HG03060 (cell line): Measurements from ENCODE around the gene COQ10A.
A peak's percentile ranks its signal among the peaks of the same experiment; 100 is the strongest.

Source experiments
- ATAC-seq: cut with Tn5 transposase; IDR thresholded peaks from one replicate; pipeline ENCODE4 v1.9.1; 2021; ENCODE audit warnings: low read depth, moderate number of reproducible peaks; ENCODE audit not compliant: unreplicated experiment

The COQ10A gene

GRCh38 chr12:56266693-56267442 is at the start of gene COQ10A:
TSS of gene COQ10A (plus strand) at chr12:56266942. CDS start at chr12:56267119, 177 bp downstream.
- ATAC-seq = peak; percentile 45

GRCh38 chr12:56219840-56220239 is 46.9 kb upstream of the COQ10A start:
- ATAC-seq = no peak

- no peak for ATAC-seq
Observed at GRCh38 chr12:56220611-56221231, 46.0 kb upstream of the COQ10A start.

- no peak for ATAC-seq
Observed at GRCh38 chr12:56221232-56221756, 45.4 kb upstream of the COQ10A start.

GRCh38 chr12:56221757-56222530 is 44.8 kb upstream of the COQ10A start, which contains the start of gene RNF41:
TSS of gene RNF41 (minus strand) at chr12:56221922. CDS start at chr12:56214047, 7,875 bp downstream.
- ATAC-seq = peak; percentile 74

- ATAC-seq = no peak
Observed at GRCh38 chr12:56222531-56222895, 44.2 kb upstream of the COQ10A start.

GRCh38 chr12:56223571-56224101 is 43.1 kb upstream of the COQ10A start:
- ATAC-seq = no peak

GRCh38 chr12:56224102-56224701 is 42.5 kb upstream of the COQ10A start, which contains the start of gene NABP2:
TSS of gene NABP2 (plus strand) at chr12:56224342. CDS start at chr12:56224857, 515 bp downstream.
- peak; percentile 48 for ATAC-seq

GRCh38 chr12:56224954-56225353 is 41.8 kb upstream of the COQ10A start:
- no peak for ATAC-seq

- no peak for ATAC-seq
Observed at GRCh38 chr12:56229082-56229481, 37.7 kb upstream of the COQ10A start.

- no peak for ATAC-seq
Observed at GRCh38 chr12:56229916-56230431, 36.8 kb upstream of the COQ10A start, which contains the start of gene SLC39A5. TSS of gene SLC39A5 (plus strand) at chr12:56230051. CDS start at chr12:56231275, 1,224 bp downstream.

- ATAC-seq = no peak
Observed at GRCh38 chr12:56230432-56231183, 36.1 kb upstream of the COQ10A start.

GRCh38 chr12:56231184-56231582 is 35.6 kb upstream of the COQ10A start:
- no peak for ATAC-seq

GRCh38 chr12:56234746-56235436 is 31.9 kb upstream of the COQ10A start:
- no peak for ATAC-seq

- ATAC-seq = no peak
Observed at GRCh38 chr12:56236091-56236490, 30.7 kb upstream of the COQ10A start.

- ATAC-seq = no peak
Observed at GRCh38 chr12:56236985-56237384, 29.8 kb upstream of the COQ10A start.

- ATAC-seq = no peak
Observed at GRCh38 chr12:56237552-56237951, 29.2 kb upstream of the COQ10A start.

GRCh38 chr12:56241424-56242303 is 25.1 kb upstream of the COQ10A start:
- no peak for ATAC-seq
